IMR-90 (cell line): Measurements from ENCODE around the gene MMP20. TPM values are rescaled to one million over a fixed set of nuclear protein-coding genes. Genes with fewer than 3 reads are reported as not detected.

Experiments
- ATAC-seq: fragments of 200-7000 bp; cut with Tn5 transposase; 2 replicates; pipeline ENCODE4 v1.9.1; 2020; ENCODE audit warnings: low read depth, mild to moderate bottlenecking, moderate library complexity
- BruUV-seq: library from RNA; stranded (reverse); fragments of 400-500 nt; replicated peaks from 2 replicates; lab custom pipeline; 2021; lab: Mats Ljungman, UMichigan
- CTCF ChIA-PET: fragments of 300-600 bp; formaldehyde crosslinking; extraction: SDS; loops from one replicate; lab custom pipeline; 2021; ENCODE audit warnings: antibody characterized with exemption; lab: Yijun Ruan, JAX
- POLR2A ChIA-PET: fragments of 300-600 bp; sonication (Branson Sonifier 250); formaldehyde crosslinking; loops from one replicate; lab custom pipeline; 2022; ENCODE audit warnings: antibody characterized with exemption; ENCODE audit not compliant: unreplicated experiment; lab: Charles Lee
- DNase-seq: peaks from one replicate; pipeline ENCODE4 v3.0.0; 2013
- H2AFZ ChIP-seq: replicated peaks from 2 replicates; pipeline ENCODE3; 2013; ENCODE audit warnings: low read length, mild to moderate bottlenecking; ENCODE audit not compliant: poor library complexity
- H2AK5ac ChIP-seq: 2 replicates; pipeline ENCODE4 v1.6.1; 2013; ENCODE audit warnings: low read depth, low read length, inconsistent platforms
- H2AK9ac ChIP-seq: replicated peaks from 2 replicates; pipeline ENCODE3; 2013; ENCODE audit warnings: mild to moderate bottlenecking, low read depth, low read length, moderate library complexity; ENCODE audit not compliant: poor library complexity
- H2BK120ac ChIP-seq: 2 replicates; pipeline ENCODE4 v1.6.1; 2013; ENCODE audit warnings: low read depth, low read length, inconsistent platforms
- H2BK15ac ChIP-seq: 3 replicates; pipeline ENCODE4 v1.6.1; 2013; ENCODE audit warnings: low read depth, low read length, inconsistent platforms
- H2BK20ac ChIP-seq: 2 replicates; pipeline ENCODE4 v1.6.1; 2013; ENCODE audit warnings: low read depth, mild to moderate bottlenecking, inconsistent platforms, low read length, moderate library complexity
- H2BK5ac ChIP-seq: 2 replicates; pipeline ENCODE4 v1.6.1; 2013; ENCODE audit warnings: mild to moderate bottlenecking, low read depth, low read length, inconsistent platforms; ENCODE audit not compliant: poor library complexity, severe bottlenecking
- H3K14ac ChIP-seq: replicated peaks from 2 replicates; pipeline ENCODE4 v1.6.1; 2013; ENCODE audit warnings: low read depth, low read length, inconsistent platforms
- H3K18ac ChIP-seq: 2 replicates; pipeline ENCODE4 v1.6.1; 2013; ENCODE audit warnings: low read depth, low read length, control low read depth
- H3K23ac ChIP-seq: 2 replicates; pipeline ENCODE4 v1.6.1; 2013; ENCODE audit warnings: low read depth, low read length, inconsistent platforms
- H3K27ac ChIP-seq: 2 replicates; pipeline ENCODE4 v1.5.1; 2013; ENCODE audit warnings: mild to moderate bottlenecking, control low read depth, low read length; ENCODE audit not compliant: insufficient read depth
- H3K27me3 ChIP-seq: 2 replicates; pipeline ENCODE4 v1.6.1; 2013; ENCODE audit warnings: low read length; ENCODE audit not compliant: control insufficient read depth, insufficient read depth
- H3K36me3 ChIP-seq: 2 replicates; pipeline ENCODE4 v1.6.1; 2013; ENCODE audit warnings: low read length, mixed read lengths; ENCODE audit not compliant: control insufficient read depth, insufficient read depth
- H3K4ac ChIP-seq: 2 replicates; pipeline ENCODE4 v1.6.1; 2013; ENCODE audit warnings: low read depth, low read length, inconsistent platforms
- H3K4me1 ChIP-seq: 2 replicates; pipeline ENCODE4 v1.6.1; 2013; ENCODE audit warnings: low read length, mixed read lengths; ENCODE audit not compliant: control insufficient read depth, insufficient read depth
- H3K4me2 ChIP-seq: 2 replicates; pipeline ENCODE4 v1.6.1; 2013; ENCODE audit warnings: low read depth, mild to moderate bottlenecking, control low read depth, low read length, moderate library complexity
- H3K4me3 ChIP-seq: 2 replicates; pipeline ENCODE4 v1.5.1; 2013; ENCODE audit warnings: low read depth, mild to moderate bottlenecking, control low read depth, low read length, moderate library complexity; ENCODE audit not compliant: insufficient read depth
- H3K56ac ChIP-seq: 2 replicates; pipeline ENCODE4 v1.6.1; 2013; ENCODE audit warnings: low read length, inconsistent platforms; ENCODE audit not compliant: insufficient read depth; ENCODE audit errors: extremely low read depth
- H3K79me1 ChIP-seq, 2 experiments: 2 replicates each; pipeline ENCODE4 v1.6.1; 2013; ENCODE audit warnings: low read length in 2 of 2, inconsistent platforms in 1 of 2, low read depth in 1 of 2
- H3K9ac ChIP-seq: 2 replicates; pipeline ENCODE4 v1.6.1; 2013; ENCODE audit warnings: low read depth, low read length, control low read depth
- H3K9me1 ChIP-seq: 2 replicates; pipeline ENCODE4 v1.6.1; 2013; ENCODE audit warnings: low read length, inconsistent platforms; ENCODE audit not compliant: insufficient read depth
- H3K9me3 ChIP-seq: 2 replicates; pipeline ENCODE4 v1.6.1; 2013; ENCODE audit warnings: low read length; ENCODE audit not compliant: control insufficient read depth, insufficient read depth
- H4K20me1 ChIP-seq: 2 replicates; pipeline ENCODE4 v1.6.1; 2013; ENCODE audit warnings: low read length, inconsistent platforms; ENCODE audit not compliant: insufficient read depth
- H4K5ac ChIP-seq: 2 replicates; pipeline ENCODE4 v1.6.1; 2013; ENCODE audit warnings: mild to moderate bottlenecking, low read depth, low read length, control low read depth
- H4K8ac ChIP-seq, 2 experiments: 2 replicates each; pipeline ENCODE4 v1.6.1; 2013; ENCODE audit warnings: low read depth in 2 of 2, low read length in 2 of 2, control low read depth in 1 of 2, inconsistent platforms in 1 of 2
- H4K91ac ChIP-seq: 2 replicates; pipeline ENCODE4 v1.6.1; 2013; ENCODE audit warnings: low read depth, low read length, inconsistent platforms; ENCODE audit not compliant: insufficient read depth
- BHLHE40 ChIP-seq: fragments of 150-350 bp; IDR thresholded peaks from 2 replicates; pipeline ENCODE4 v1.6.1; 2016; ENCODE audit warnings: mild to moderate bottlenecking, low read depth, low read length
- POLR2A ChIP-seq: IDR thresholded peaks from 2 replicates; pipeline ENCODE4 v1.6.1; 2012; ENCODE audit warnings: mild to moderate bottlenecking, low read depth, low read length
- RAD21 ChIP-seq: IDR thresholded peaks from 2 replicates; pipeline ENCODE4 v1.6.1; 2012; ENCODE audit warnings: low read length, improper control_type of control experiment
- SMC3 ChIP-seq: fragments of 150-350 bp; IDR thresholded peaks from 2 replicates; pipeline ENCODE4 v1.6.1; 2016; ENCODE audit warnings: low read depth, mild to moderate bottlenecking, antibody characterized with exemption, low read length, moderate library complexity
- WGBS, 2 experiments: methylation state at CpG; one replicate each; pipeline versions ENCODE4 v1.1.5 to v1.1.7; 2013; ENCODE audit warnings: missing lambda C conversion rate in 2 of 2; ENCODE audit not compliant: insufficient read length in 1 of 2; ENCODE audit errors: extremely low coverage in 2 of 2; 5-methylcytosine and 5-hydroxymethylcytosine counted together
- dilution Hi-C: fragments of 300-500 bp; cut with HindIII; formaldehyde crosslinking; loops from one replicate; pipeline ENCODE4 v1.14.3; 2018; ENCODE audit warnings: low sequenced_read_pairs; ENCODE audit not compliant: unreplicated experiment
- in situ Hi-C: fragments of 300-500 bp; cut with MboI; formaldehyde crosslinking; loops from 3 replicates; pipeline ENCODE4 v1.14.3; 2019; ENCODE audit warnings: low sequenced_read_pairs, inconsistent platforms, mixed read lengths
- intact Hi-C: fragments of 100-400 bp; cut with micrococcal nuclease; formaldehyde crosslinking; loops from 2 replicates; pipeline ENCODE4 v1.10.0; 2022
- polyA plus RNA-seq, 3 experiments: library from polyadenylated mRNA; depleted of rRNA; stranded (reverse); fragments of >200 nt; gene quantifications; 2 replicates each; pipeline ENCODE4 v1.2.3, GENCODE V29; 2012; ENCODE audit warnings: low replicate concordance in 1 of 3
- total RNA-seq: library from RNA; depleted of rRNA; stranded (reverse); fragments of >200 nt; gene quantifications from 2 replicates; pipeline ENCODE4 v1.2.3, GENCODE V29; 2012

The MMP20 gene
- total and polyA plus RNA-seq, 2 of the 4 experiments (the other 2 are of a cell fraction): not detected

- dilution Hi-C loops (no loop called here), intact Hi-C loops (loop anchor here (2.0 kb wide), 1 partner anchor 325 kb away; no protein-coding TSS in a partner anchor), in situ Hi-C loops (no loop called here)
- Histone ChIP-seq H3K27me3 (no peaks in the 10 kb centered on the region), H4K5ac (no peak overlapping the region), H3K4me3 (no peak overlapping the region), H2AK5ac (no peak overlapping the region), H4K91ac (no peak overlapping the region), H3K9me3 (no peaks in the 10 kb centered on the region), H3K9me1 (peaks cover 8% of the 10 kb centered on the region; the same call in 1 of the 2 replicates), H3K36me3 (no peaks in the 10 kb centered on the region), H3K18ac (no peak overlapping the region), H3K14ac (no peak overlapping the region), H2BK120ac (no peak overlapping the region), H3K79me1 (no peaks in the 10 kb centered on the region), H2AK9ac (no peak overlapping the region), H3K4me2 (no peak overlapping the region), H2BK15ac (no peak overlapping the region), H3K4me1 (no peaks in the 10 kb centered on the region; the same call in 1 of the 2 replicates), H4K20me1 (no peaks in the 10 kb centered on the region), H2AFZ (no peak overlapping the region), H3K9ac (no peak overlapping the region), H3K4ac (no peak overlapping the region), H3K27ac (no peak overlapping the region), H4K8ac (no peak overlapping the region), H3K23ac (no peak overlapping the region), H2BK5ac (no peak overlapping the region), H2BK20ac (no peak overlapping the region), H3K56ac (no peak overlapping the region)
- BruUV-seq: no TSS peak
- ATAC-seq (no peak), DNase-seq (no peak)
- WGBS, 2 experiments: 80% methylated on average over 1 of the region's 1 CpG; no CpG with 5 or more reads in 1 of the 2 experiments
- no peak for TF ChIP-seq SMC3
- no peak for TF ChIP-seq BHLHE40
- no peak for TF ChIP-seq RAD21
- TF ChIP-seq POLR2A: no peak
- ChIA-PET CTCF (interaction anchor here (0.9 to 1.6 kb wide), 5 partner anchors 10 to 319 kb away, joined by 3 to 5 read pairs (median 3); no protein-coding TSS in a partner anchor), POLR2A (no interaction called here)
Observed at GRCh38 chr11:102613450-102613849, 11.7 kb downstream of the MMP20 start.
